GM12878 (cell line): ENCODE measurements around the gene CGN. TPM values are rescaled to one million over a fixed set of nuclear protein-coding genes. Genes with fewer than 3 reads are reported as not detected.

ENCODE experiments used
- ATAC-seq: fragments of 200-7000 bp; cut with Tn5 transposase; 3 replicates; pipeline ENCODE4 v1.9.1; 2020; ENCODE audit warnings: mild to moderate bottlenecking, moderate library complexity
- BruUV-seq: library from RNA; stranded (reverse); fragments of 400-500 nt; replicated peaks from 2 replicates; lab custom pipeline; 2021; lab: Mats Ljungman, UMichigan
- CTCF ChIA-PET: fragments of 300-600 bp; sonication (Branson Sonifier 250); formaldehyde crosslinking; extraction: SDS; loops from one replicate; lab custom pipeline; 2021; ENCODE audit warnings: inconsistent platforms; lab: Yijun Ruan, JAX
- POLR2A ChIA-PET: fragments of 350-600 bp; formaldehyde crosslinking; extraction: SDS; loops from one replicate; lab custom pipeline; 2021; ENCODE audit warnings: inconsistent platforms; lab: Charles Lee
- RAD21 ChIA-PET: fragments of 300-600 bp; sonication (Branson Sonifier 250); formaldehyde crosslinking; loops from one replicate; lab custom pipeline; 2023; ENCODE audit warnings: antibody characterized with exemption; ENCODE audit not compliant: unreplicated experiment; lab: Charles Lee
- SMC1A ChIA-PET: fragments of 300-600 bp; sonication (Branson Sonifier 250); formaldehyde crosslinking; loops from one replicate; lab custom pipeline; 2023; ENCODE audit not compliant: unreplicated experiment, uncharacterized antibody; lab: Charles Lee
- DNase-seq: peaks from one replicate; pipeline ENCODE4 v3.0.0-alpha.2; 2011; ENCODE audit warnings: low read depth, low spot score
- FAIRE-seq: peaks from 3 replicates; lab custom pipeline; 2011; peaks lifted over from hg19 to GRCh38; lab: Jason Lieb, UNC
- H2AFZ ChIP-seq: 2 replicates; pipeline ENCODE4 v1.6.0; 2011; ENCODE audit warnings: low read depth, low read length, control low read depth; ENCODE audit not compliant: control insufficient read depth
- H3K27ac ChIP-seq: 2 replicates; pipeline ENCODE4 v1.5.1; 2011; ENCODE audit warnings: control low read depth; ENCODE audit not compliant: control insufficient read depth, insufficient read depth
- H3K27me3 ChIP-seq, 2 experiments: replicated peaks in 1 of 2; 2 replicates each; pipeline versions ENCODE4 v1.6.0 to v1.6.1; 2011; ENCODE audit warnings: low read length in 1 of 2; ENCODE audit not compliant: control insufficient read depth in 2 of 2, insufficient read depth in 2 of 2
- H3K36me3 ChIP-seq, 2 experiments: 2 replicates each; pipeline ENCODE4 v1.5.1; 2011; ENCODE audit warnings: low read length in 1 of 2; ENCODE audit not compliant: control insufficient read depth in 2 of 2, insufficient read depth in 2 of 2
- H3K4me1 ChIP-seq: 2 replicates; pipeline ENCODE4 v1.6.1; 2011; ENCODE audit warnings: mild to moderate bottlenecking, low read length, moderate library complexity, mixed read lengths; ENCODE audit not compliant: control insufficient read depth, insufficient read depth
- H3K4me2 ChIP-seq: 2 replicates; pipeline ENCODE4 v1.6.0; 2011; ENCODE audit warnings: control low read depth; ENCODE audit not compliant: control insufficient read depth, insufficient read depth
- H3K4me3 ChIP-seq: fragments of 200-600 bp; sonication (generic); 2 replicates; pipeline ENCODE4 v1.5.1; 2016
- H3K79me2 ChIP-seq: 2 replicates; pipeline ENCODE4 v1.6.0; 2011; ENCODE audit warnings: low read length; ENCODE audit not compliant: control insufficient read depth, insufficient read depth
- H3K9ac ChIP-seq: 2 replicates; pipeline ENCODE4 v1.8.0; 2011; ENCODE audit warnings: low read length, control low read depth, mixed read lengths; ENCODE audit not compliant: control insufficient read depth, insufficient read depth
- H3K9me3 ChIP-seq: replicated peaks from 3 replicates; pipeline ENCODE4 v1.5.1; 2011; ENCODE audit warnings: mild to moderate bottlenecking, low read length; ENCODE audit not compliant: control insufficient read depth, insufficient read depth
- H4K20me1 ChIP-seq: 2 replicates; pipeline ENCODE4 v1.6.0; 2011; ENCODE audit not compliant: control insufficient read depth, insufficient read depth
- BCLAF1 ChIP-seq: fragments of 450-650 bp; IDR thresholded peaks from 2 replicates; pipeline ENCODE4 v1.6.1; 2017; ENCODE audit warnings: antibody characterized with exemption, mild to moderate bottlenecking, moderate library complexity
- CBX3 ChIP-seq: fragments of 200-600 bp; sonication (generic); IDR thresholded peaks from 2 replicates; pipeline ENCODE4 v1.6.1; 2016; ENCODE audit warnings: low read depth, borderline replicate concordance
- EGR1 ChIP-seq, 2 experiments: IDR thresholded peaks; 1 replicate in 1 of 2; 2 replicates in 1 of 2; pipeline ENCODE4 v1.6.1; 2011 to 2012; ENCODE audit warnings: low read depth in 2 of 2, low read length in 2 of 2, borderline replicate concordance in 1 of 2, mild to moderate bottlenecking in 1 of 2, moderate library complexity in 1 of 2
- EP300 ChIP-seq, 2 experiments: fragments of 150-350 bp in 1 of 2; IDR thresholded peaks; 2 replicates each; pipeline ENCODE4 v1.6.1; 2011 to 2012; ENCODE audit warnings: low read depth in 2 of 2, low read length in 2 of 2, borderline replicate concordance in 1 of 2, improper control_type of control experiment in 1 of 2, inconsistent platforms in 1 of 2; ENCODE audit not compliant: control insufficient read depth in 1 of 2
- IKZF1 ChIP-seq: fragments of 450-650 bp; conservative IDR thresholded peaks from 2 replicates; pipeline ENCODE4 v1.6.1; 2017; ENCODE audit warnings: antibody characterized with exemption, mild to moderate bottlenecking
- PBX3 ChIP-seq: IDR thresholded peaks from 2 replicates; pipeline ENCODE4 v1.6.1; 2011; ENCODE audit warnings: mild to moderate bottlenecking, low read depth, low read length, moderate library complexity; ENCODE audit not compliant: insufficient replicate concordance
- SMAD1 ChIP-seq: fragments of 450-650 bp; IDR thresholded peaks from 2 replicates; pipeline ENCODE4 v1.6.1; 2018; ENCODE audit warnings: mild to moderate bottlenecking, low read depth; ENCODE audit not compliant: partially characterized antibody
- SMARCA5 ChIP-seq: fragments of 450-650 bp; IDR thresholded peaks from 2 replicates; pipeline ENCODE4 v1.6.1; 2017; ENCODE audit warnings: mild to moderate bottlenecking
- TCF12 ChIP-seq: IDR thresholded peaks from 2 replicates; pipeline ENCODE4 v1.6.1; 2011; ENCODE audit warnings: low read depth, mild to moderate bottlenecking, low read length
- TCF7 ChIP-seq: IDR thresholded peaks from 2 replicates; pipeline ENCODE4 v1.6.1; 2014; ENCODE audit warnings: antibody characterized with exemption, borderline replicate concordance
- whole genome bisulfite sequencing: methylation state at CpG from one replicate; pipeline ENCODE4 v1.1.6; 2016; ENCODE audit warnings: low lambda C conversion rate; ENCODE audit not compliant: insufficient replicate concordance, insufficient coverage; ENCODE audit errors: missing lambda C conversion rate; 5-methylcytosine and 5-hydroxymethylcytosine counted together
- in situ Hi-C: fragments of 300-500 bp; cut with MboI; formaldehyde crosslinking; loops from 9 replicates; pipeline ENCODE4 v1.14.3; 2018; ENCODE audit warnings: mixed read lengths
- intact Hi-C: fragments of 100-400 bp; cut with micrococcal nuclease; formaldehyde crosslinking; loops from one replicate; pipeline ENCODE4 v1.14.2; 2022; ENCODE audit not compliant: unreplicated experiment
- polyA plus RNA-seq, 11 experiments: library from polyadenylated mRNA; depleted of rRNA in 4 of 11; unstranded in 6 of 11; stranded (reverse) in 5 of 11; fragments of >200 nt; fragmentation: Nextera tagmentation in 4 of 11; fragmentation: Illumina TruSeq in 1 of 11; extraction: Ambion mirVana in 4 of 11; extraction: Trizol in 1 of 11; gene quantifications; 1 replicate in 1 of 11; 2 replicates in 10 of 11; pipeline versions ENCODE4 v1.2.1 to v1.2.3, GENCODE V29; 2011 to 2016; ENCODE audit warnings: inconsistent platforms in 2 of 11, missing spikeins in 2 of 11, low read depth in 1 of 11
- total RNA-seq, 4 experiments: library from RNA; depleted of rRNA in 3 of 4; stranded (reverse); fragments of >200 nt in 3 of 4; fragmentation: Illumina TruSeq in 1 of 4; extraction: Trizol in 1 of 4; gene quantifications; 2 replicates each; pipeline versions ENCODE4 v1.2.1 to v1.2.3, GENCODE V29; 2013 to 2021

The CGN gene
- total and polyA plus RNA-seq, 10 of the 15 experiments (the other 5 are each of a cell fraction or from before 2014, with no cell fraction given), result 0.11 to 6.5 (median 3.4) TPM

- intact Hi-C loops, result no loop called here
- H3K36me3 ChIP-seq, result no peaks in the 10 kb centered on the region
- no peaks in the 10 kb centered on the region for H4K20me1 ChIP-seq
- H2AFZ ChIP-seq, result no peak overlapping the region
- no peak overlapping the region for H3K27ac ChIP-seq
- ChIA-PET POLR2A (no interaction called here), CTCF (interaction anchor here (0.9 kb wide), 1 partner anchor 233 kb away, joined by 3 read pairs; no protein-coding TSS in a partner anchor), RAD21 (no interaction called here)
- H3K9me3 ChIP-seq, result no peaks in the 10 kb centered on the region
- no peak for ATAC-seq
- no peak overlapping the region for H3K9ac ChIP-seq
- WGBS, result 45% methylated on average over 5 of the region's 5 CpGs
- H3K4me1 ChIP-seq, result no peaks in the 10 kb centered on the region
- no peaks in the 10 kb centered on the region; a peak in 1 of 4 replicates for H3K27me3 ChIP-seq
- in situ Hi-C loops, result no loop called here
- DNase-seq, result no peak
- no peak for FAIRE-seq
- TF ChIP-seq EP300 (IDR thresholded peaks at IDR 0.05; ENCODE audit: borderline replicate concordance in 1 of 2, control insufficient read depth in 1 of 2, low read depth in 2 of 2, low read length in 2 of 2), result no peak
- TF ChIP-seq CBX3, result no peak
- TF ChIP-seq SMAD1, result no peak
- no peak for TF ChIP-seq SMARCA5
- TF ChIP-seq BCLAF1, result no peak
- no peak for TF ChIP-seq TCF7
- TF ChIP-seq TCF12, result no peak
- TF ChIP-seq EGR1 (IDR thresholded peaks at IDR 0.05; ENCODE audit: borderline replicate concordance in 1 of 2, low read depth in 2 of 2, low read length in 2 of 2), result no peak
- TF ChIP-seq IKZF1, result no peak
- TF ChIP-seq PBX3, result no peak
- TF ChIP-seq, all 136 proteins: peak for 0
- BruUV-seq, result no TSS peak
- no peak overlapping the region for H3K4me2 ChIP-seq
- H3K4me3 ChIP-seq, result no peak overlapping the region
- H3K79me2 ChIP-seq, result no peaks in the 10 kb centered on the region
- SMC1A ChIA-PET, result no interaction called here
These were observed 9.0 kb upstream of the CGN start for GRCh38 chr1:151502035-151502700.
